HG03097 (cell line): ENCODE measurements around the gene GRIN2C.

ENCODE experiments used
- ATAC-seq: cut with Tn5 transposase; IDR thresholded peaks from one replicate; pipeline ENCODE4 v1.9.1; 2021; ENCODE audit not compliant: unreplicated experiment, low FRiP score

Gene GRIN2C

DNA sequence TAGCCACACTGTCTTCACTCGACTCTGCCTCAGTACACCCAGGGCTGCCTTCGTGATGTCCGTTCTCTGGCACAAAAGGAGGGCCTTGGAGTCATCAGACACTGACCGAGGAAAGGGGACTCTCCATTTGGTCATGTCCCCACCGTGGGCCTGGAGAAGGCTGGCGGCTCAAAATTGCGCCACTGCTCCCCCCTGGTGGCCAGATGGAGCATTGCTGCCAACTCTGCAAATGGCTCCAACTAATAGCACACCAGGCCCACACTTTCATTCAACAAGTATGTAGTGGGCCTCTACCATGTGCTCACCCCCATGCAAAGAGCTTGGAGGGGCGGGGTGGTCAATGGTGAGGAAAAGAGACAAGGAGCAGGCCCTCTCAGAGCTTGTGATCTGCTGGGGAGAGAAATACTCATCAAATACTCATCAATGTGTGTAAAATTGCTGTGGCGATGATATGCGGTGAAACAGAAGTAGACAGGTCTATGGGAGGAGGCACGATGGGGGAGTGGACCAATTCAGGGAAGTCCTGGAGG lies 5.2 kb upstream of the GRIN2C start:
- no peak for ATAC-seq

DNA sequence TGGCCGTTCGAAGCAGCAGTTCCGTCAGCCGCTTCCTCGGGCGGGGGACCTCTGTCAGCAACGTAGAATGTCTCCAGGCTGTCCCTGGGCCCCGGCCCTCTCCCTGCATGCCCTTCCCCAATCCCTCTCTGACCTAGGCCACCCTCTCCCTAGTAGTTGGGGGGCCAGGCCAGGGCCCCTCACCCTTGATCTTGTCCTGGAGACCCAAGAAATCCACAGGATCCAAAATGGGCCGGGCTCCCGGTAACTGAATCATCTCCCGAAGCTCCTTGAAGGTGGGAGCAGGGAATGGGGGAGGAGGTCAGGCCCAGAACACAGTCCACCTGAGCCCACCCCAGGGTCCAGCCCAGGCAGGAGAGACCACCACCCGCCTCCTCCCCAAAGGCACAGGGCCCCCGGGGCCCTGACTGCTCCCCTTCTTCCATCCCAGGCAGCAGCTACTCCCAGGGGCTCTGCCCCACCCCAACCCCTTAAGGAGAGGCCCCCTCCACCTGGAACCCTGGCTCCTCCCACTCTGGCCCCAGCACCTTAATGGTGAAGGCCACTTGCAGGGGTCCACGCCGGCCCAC lies 4.7 kb upstream of the GRIN2C start:
- no peak for ATAC-seq

DNA sequence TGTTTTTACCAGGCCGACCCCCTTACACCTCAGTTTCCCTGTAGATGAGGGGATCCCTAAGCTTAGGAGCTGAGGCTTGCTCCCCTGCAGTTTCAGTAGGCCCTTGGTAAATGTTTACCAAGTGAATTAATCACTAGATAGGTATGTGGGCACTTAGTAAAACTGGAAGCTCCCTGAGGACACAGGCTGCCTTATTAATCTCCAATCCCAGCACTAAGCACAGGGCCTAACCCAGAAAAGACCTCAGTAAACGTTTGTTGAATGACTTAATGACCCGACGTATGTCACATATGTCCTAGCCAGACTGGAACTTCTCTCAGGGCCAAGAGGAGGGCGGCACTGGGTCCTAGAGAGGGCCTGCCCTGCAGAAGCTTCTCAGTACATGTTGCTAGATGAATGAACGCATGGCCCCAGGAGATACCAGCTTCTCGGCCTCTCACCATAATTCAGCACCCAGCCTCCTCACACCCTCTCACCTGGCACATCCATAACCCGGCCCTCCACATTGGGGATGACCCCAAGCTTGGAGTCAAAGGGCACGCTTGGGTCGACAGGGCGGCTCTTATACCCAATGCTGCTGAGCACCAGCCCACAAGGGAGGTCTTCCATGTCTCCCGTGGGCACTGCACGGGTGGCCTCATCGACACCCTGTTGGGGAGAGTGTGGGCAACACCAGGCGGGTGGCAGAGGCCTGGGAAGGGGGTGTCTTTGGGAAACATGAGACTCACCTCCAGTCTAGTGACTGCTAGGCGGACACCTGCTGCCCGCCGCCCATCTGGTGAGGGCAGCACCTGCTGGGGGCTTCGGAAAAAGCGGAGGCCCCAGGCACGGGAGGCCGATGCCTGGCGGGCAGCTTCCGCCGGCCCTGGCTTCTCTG lies 4.0 kb upstream of the GRIN2C start:
- no peak for ATAC-seq

DNA sequence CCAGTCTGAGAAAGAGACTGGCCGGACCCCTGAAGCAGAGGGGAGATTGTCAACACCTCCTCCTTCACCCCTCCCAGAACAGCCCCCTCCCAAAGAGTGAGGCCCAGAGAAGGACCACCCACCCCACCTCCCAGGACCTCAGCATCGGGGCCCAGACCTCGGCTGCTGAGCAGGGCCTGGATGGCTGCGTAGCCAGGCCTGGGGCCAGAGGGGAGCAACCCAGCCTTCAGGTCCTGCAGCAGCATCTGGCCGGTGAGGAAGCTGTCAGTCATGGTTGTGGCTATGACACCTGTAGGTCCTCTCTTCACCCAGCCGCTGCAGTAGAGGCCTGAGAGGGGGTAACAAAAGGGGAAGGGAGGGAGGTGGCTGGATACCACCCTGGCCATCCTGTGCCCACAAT lies 3.2 kb upstream of the GRIN2C start:
- no peak for ATAC-seq

DNA sequence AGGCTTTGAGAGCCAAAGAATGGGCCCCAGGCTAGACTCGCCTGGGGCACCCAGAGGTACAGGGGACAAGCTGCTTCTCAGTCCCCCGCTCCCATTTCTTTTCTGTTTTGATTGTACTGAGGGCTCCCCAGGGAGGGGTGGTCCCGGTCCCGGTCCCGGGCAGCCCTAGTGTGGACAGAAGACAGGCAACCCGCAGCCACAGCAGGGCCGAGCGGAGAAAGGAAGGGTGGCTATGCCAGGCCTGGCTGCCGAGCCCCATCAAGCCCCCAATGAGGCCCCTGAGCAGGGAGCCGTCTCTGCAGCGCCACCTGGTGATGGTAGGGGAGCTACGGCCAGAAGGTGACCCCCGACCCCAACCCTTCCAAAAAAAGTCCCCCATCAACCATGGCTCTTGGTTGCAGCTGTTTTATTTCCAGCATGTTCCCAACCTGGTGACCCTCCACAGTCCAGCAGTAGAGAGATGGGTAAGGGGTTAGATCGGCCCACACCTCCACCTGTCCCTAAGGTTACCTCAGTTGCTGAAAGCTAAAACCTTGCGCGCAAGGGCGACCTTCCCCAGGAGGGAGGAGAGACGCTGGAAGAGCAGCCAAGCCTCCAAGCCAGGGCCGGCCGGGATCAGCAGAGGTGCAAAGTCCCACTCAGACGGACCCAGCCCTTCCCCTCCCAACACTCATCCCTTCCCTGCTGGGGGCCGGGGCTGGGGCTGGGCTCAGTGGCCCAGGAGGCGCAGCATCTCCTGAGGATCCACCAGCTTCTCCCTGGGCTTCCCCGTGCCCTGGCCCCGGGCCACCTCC lies 2.6 kb upstream of the GRIN2C start:
- no peak for ATAC-seq

DNA sequence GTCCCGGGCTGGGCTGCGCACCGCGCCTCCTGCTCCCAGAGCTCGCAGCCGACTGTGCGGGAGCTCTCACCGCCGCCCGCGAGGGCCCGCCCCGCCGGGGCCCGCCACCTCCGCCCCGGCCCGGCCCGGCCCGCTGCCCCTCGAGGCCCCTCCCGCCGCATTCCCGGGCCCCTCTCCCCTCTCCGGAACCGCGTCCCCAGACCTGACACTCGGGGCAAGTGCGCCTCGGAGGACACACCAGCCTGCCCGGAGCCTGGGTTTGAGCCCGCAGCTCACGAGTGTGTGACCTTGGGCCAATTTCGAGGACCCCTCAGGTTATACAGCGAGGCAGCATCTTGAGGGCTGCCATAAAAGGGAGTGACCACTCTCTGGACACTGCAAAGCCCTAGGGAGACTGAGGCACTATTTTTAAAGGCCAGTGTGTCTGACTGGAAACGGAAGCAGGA lies 2.0 kb upstream of the GRIN2C start:
- no peak for ATAC-seq

DNA sequence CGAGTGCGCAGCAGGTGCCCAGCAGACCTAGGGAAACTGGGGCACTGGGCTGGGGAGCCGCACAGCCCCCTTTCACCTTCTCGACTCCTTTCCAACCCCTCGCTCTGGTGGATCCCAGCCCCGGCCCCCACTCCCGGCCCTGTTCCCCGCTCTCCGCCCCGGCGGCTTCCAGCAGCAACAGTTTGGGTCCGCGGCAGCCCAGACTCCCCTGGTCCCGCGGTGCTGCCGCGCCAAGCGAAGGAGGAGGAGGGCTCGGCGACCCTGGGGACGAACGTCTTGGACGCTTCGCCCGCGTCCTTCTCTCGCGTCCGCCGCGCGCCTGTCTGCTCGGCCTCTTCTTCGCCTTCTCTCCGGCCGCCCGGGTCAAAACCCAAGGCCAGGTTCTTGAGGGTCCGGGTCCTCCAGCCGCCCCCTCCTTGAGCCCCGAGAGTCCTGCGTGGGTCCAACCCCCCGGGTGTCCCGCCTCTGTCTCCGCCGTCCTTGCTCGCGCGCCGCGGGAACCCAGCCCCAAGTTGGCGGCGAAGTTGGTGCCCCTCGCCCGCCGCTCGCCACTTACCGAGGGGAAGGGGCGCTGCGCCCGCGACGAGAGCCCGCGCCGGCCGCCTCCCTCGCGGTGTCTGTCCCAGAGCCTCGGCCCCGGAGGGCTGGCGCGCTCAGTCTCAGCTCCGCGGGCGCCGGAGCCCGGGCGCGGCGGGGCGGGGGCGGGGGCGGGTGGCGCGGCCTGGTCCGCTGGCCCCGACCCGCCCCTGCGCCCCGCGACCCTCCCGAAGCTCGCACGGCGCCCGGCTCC lies 1.4 kb upstream of the GRIN2C start:
- no peak for ATAC-seq

DNA sequence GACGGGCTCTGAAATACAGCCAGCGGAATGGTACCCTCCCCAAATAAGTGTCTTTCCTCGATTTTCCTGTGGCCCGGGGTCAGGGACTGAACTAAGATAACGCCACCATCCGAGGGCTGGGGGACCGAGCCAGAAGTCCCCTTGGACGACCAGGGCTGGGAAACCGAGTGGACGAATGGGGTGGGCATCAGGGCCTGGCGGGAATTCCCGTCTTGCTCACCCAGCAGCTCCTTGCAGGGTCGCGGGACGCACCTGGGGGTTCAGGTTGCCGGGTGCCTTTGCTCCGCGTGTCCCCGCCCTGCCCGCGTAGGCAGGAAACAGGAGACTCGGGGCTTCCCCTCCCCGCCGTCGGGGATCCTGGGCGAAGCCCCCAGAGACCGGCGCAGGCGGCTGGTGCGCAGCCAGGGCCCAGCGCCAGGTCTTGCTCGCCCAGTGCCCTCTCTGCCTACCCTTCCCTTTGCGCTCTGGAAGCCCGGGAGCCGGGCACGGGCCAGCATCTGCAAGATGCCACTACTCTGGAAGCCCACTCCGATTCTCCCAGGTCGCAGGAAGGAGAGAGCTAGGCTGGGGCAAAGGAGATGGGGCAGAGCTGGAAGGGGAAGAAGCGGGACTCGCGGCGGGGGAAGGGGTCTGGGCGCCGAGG lies 665 bp upstream of the GRIN2C start:
- ATAC-seq = no peak

DNA sequence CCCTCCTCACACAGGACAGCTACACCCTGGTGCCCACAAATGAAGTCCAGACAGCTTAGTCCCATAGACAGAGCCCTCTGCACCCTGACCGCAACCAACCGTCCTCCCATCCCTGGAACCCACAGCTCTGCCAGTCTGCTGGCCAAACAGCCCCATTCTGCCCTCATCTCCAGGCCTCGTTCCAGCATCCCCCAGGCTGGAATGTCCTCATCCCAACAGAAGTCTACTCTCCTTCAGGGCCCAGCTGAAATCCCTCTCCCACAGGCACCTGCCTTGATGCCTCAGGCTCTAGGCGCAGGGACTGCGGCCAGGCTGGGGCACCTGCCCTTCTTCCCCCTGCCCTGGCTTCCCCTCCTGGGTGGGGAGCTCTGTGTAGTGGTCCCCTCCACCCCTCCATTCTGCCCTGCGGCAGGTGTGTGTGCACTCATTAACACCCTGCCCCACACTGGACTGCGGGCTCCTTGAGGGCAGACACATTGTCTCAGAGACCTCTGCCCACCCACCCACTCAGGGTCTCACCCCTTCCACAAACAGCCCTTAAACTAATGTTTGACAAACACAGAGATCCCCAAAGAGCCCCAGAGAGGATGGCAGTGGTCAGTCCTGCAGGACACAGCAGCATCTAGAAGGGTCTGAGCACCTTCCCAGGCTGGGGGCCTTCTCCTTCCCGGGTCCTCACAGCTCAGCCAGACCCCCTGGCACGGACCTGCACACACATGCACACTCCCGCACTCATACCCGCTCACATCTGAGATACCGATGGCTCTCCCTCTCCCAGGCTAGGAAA lies 820 bp downstream of the GRIN2C start:
- ATAC-seq = no peak

DNA sequence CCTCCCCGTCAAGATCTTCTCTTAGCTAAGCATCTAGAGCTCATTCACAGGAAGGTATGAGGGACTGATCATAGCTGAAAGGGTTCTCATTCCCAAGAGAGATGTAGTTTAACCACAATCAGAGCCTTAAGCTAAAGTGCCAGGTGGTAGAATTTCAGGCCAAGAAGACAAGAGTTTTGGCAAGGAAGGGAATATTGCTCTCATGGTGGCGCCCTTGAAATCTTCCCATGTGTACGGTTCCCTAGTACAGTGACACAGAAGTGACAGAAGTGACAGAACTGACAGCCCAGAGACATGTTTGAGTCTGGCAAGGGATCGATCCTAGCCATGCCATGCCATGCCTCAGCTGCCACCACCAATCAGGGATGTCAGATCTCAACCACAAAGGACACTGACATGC lies 2.5 kb downstream of the GRIN2C start:
- no peak for ATAC-seq

DNA sequence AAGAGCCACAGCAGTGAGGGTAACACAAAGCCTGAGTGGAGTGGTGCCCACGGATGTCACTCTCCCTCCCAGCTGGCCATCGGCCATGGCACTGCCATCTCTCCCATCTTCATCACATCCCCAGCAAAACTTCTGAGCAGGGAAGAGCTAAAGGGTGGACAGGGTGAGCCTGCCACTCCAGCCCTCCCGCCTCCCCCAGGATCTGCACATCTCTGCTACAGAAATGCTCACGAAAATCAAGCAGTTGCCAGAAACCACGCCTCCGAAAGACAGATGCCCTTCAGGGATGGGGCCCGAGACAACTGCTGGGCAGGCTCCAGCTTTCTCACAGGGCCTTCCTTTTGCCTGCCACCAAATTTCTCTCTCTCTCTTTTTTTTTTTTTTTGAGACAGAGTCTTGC lies 3.6 kb downstream of the GRIN2C start:
- ATAC-seq = no peak

DNA sequence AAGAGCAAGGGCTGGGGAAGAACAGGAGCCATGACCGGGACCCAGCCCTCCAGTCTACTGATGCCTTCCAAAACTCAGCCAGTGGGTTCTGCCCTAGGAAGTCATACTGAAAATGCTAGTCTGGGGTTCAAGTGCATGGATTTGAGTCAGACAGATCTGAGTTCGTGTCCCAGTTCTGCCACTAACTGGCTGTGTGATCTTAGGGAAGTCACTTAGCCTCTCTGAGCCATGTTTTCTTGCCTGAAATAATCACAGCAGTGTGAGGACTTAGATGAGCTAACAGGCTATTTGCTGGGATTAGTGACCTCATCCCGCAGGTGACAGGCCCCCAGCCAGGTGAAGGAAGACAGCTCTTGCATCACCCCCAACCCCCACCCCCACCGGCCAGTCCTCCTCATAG lies 4.4 kb downstream of the GRIN2C start:
- no peak for ATAC-seq

DNA sequence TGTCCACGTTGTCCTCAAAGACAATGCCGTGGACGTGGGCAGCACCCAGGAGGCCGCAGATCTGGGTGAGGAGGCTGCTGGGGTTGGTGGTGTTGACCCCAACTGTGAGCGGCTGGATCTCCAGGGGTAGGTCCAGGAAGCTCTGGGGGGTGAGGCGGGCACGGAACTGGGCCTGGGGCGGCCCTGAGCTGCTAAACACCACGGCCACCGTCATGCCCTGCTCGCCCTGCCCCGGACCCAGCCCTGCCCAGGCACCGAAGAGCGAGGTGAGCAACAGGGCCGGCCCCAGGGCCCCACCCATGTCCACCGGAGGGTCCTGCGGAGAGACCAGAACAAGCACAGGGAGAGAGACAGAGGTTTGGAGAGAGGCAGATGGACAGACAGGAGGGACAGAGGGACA lies 4.9 kb downstream of the GRIN2C start:
- no peak for ATAC-seq

DNA sequence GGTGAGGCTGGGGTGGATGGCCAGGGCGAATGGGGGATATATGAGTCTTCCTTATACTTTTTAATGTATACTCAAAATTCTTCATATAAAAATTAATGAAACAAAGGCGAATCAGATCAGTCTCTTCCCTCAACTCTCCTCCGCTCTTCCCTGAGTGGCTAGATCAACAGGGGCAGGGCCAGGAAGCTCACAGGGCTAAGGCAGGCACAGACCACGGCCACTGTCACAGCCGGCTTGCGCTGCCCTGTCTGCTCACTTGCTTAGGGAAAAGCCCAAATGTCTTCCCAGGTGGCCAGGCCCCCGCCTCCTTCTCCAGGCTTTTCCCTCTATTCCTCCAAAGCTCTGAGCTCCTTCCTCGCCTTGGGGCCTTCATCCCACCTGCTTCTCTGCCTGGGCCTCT lies 6.0 kb downstream of the GRIN2C start:
- ATAC-seq = no peak

DNA sequence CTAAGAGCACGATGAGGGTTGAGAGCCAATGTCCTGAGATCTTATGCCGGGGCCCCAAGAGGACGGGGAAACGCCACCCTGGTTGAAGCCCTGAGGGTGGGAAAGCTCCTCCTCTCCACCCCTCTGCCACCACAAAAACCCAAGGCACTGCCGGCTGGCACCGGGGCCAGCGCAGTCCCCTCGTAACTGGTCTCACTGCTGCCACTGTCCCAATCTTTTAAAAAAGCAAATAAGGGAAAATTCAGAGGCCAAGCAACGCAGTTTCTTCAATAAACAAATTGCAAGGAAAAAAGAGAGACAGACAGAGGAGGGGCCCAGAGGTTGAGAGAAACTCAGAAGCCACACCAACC lies 6.7 kb downstream of the GRIN2C start:
- no peak for ATAC-seq

DNA sequence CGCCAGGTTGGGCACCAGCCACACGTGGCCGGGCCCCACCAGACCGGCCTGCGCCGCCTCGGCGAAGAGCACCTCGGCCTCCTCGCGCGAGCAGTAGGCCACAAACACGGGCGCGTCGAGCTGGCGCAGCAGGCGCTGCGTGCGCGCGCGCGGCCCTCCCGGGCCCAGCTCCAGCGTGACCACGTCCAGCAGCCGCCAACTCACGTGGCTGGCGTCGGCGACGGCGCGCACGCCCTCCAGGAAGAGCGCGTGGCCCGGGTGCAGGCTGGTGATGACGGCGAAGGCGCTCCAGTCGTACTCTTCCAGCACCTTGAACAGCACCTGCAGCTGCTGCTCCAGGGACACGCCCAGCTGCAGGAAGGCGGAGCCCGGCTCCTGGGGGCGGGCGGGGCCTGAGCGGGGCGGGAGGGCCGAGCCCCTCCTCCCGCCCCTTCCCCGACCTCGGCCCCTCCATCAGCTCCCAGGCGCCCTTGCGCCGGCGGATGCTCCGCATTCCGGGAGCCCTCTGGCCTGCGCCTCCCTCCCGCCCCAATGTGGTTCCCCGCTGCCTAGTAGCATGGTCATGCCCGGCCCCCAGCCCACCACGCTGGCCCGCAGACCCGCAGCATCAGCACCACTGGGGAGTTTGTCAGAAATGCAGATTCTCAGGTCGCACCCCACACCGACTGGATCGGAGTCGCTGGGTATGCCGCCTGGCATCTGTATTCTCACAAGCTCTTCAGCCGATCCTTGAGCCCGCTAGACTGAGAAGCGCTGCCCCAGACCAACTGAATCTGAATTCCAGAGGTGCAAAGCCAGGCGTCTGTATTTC lies 7.2 kb downstream of the GRIN2C start:
- ATAC-seq = no peak

DNA sequence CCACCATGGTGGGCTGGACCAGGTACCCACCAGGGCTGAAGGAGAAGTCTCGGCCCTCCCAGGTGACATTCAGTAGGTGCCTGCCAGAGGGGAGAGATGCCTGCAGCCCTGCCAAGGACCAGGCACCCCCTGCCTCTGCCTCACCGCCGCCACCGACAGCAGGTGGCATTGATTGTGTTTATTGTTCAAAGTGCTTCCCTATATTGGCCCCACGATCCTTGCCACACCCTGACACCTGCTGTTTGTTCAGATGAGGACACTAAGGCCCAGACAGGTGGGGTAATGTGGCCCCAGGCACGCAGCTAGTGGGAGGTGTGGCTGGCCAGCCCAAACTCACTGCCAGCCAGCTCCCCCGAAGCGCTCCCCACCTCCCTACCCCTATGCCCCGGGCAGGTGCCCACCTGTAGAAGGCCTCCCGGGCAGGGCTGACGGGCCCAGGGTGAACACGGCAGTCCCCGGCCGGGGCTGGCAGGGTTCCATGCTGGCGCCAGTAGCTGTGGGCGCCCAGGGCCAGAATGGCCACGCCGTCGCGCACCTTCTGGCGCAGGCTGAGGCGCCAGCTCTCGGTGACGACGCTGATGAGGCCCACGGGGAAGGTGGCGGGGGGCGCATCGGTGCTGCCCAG lies 8.0 kb downstream of the GRIN2C start:
- ATAC-seq = no peak

DNA sequence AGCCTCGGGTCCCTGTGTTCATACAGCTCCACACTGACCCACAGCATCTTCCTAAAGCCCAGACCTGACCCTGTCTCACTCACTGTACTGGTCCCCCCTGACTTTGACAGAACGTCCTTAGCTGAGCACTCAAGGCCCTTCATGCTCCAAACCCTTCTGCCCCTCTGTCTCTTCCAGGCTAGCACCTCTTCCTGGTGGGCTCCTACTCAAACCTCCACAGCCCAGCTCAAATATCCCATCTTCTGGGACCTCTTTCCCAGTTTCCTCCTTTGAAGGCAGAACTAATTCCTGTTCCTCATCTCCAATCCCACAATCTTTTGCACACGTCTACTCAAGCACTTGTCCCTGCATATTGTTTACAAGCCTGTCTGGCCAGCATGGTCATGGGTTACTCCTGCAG lies 8.8 kb downstream of the GRIN2C start:
- ATAC-seq = no peak
